Measurements from ENCODE around the gene CNFN. TPM values are rescaled to one million over a fixed set of nuclear protein-coding genes. Genes with fewer than 3 reads are reported as not detected.

The CNFN gene
- total RNA-seq, 4 donors from 2014 or later, result 5.0 TPM; not detected in 3

DNA sequence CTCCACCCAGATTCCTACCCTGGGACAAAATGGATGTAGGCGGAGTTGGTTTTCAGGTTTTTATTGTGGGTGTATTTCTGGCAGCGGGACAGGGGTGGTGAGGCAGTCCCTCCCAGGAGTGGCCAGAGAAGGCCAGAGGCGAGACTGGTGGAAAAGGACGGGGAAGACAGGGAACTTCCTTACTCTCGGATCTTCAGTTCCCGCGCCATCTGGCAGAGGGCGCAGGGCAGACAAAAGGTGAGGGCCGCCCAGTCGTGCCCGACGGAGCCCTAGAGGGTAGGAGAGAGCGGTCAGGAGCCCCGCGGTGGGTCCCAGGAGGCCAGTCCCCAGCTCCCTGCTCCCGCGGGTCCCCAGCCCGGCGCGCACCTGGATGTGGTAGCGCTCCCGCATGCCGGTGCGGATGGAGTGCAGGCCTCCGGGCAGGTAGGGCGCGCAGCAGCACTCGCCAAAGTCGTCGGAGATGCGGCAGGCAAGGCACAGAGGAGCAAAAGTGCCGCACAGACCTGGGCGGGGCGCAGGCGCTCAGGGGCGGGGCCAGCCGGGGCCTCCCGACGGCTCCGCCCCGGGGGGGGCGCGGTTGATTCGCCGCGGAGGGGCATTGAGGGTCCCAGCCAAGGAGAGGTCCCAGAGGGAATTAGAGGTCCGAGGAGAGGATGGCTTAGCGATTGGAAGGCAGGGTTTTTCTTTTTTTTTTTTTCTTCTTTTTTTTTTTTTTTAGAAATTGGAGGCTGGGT lies 3.0 kb downstream of the CNFN start:
- WGBS, 2 donors, result 1 to 2% methylated on average over 41 to 48 of the region's 48 CpGs
- DNase-seq (ENCODE audit: low spot score in 2 of 2), result peak; percentile 18 to 52
- H3K9me3 ChIP-seq, result no peaks in the 10 kb centered on the region

DNA sequence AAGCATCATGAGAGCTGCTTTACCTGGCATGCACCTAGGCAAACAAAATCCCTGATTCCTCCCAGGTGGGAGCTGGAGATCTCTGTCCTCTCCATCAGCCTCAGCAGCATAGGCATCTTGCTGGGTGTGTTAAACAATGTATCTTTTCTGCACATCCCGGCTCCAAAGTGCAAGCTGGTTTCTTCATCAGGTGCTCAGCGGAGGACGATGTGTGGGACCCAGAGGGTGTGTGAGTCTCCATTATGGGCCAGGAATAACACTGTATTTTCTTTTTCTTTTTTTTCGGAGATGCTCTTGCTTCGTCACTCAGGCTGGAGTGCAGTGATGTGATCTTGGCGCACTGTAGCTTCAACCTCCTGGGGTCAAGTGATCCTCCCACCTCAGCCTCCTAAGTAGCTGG lies 9.9 kb downstream of the CNFN start:
- Histone ChIP-seq H3K4me3 (no peak overlapping the region), H3K4me1 (peaks cover 0 to 7% (median 0%) of the 10 kb centered on the region in 4 donors), H3K27ac (no peak overlapping the region), H3K9me3 (no peaks in the 10 kb centered on the region), H3K36me3 (peaks cover 0 to 21% (median 0%) of the 10 kb centered on the region in 3 donors), H3K27me3 (peaks cover 0 to 17% of the 10 kb centered on the region in 2 donors)
- DNase-seq (ENCODE audit: low spot score in 2 of 2), result no peak
- TF ChIP-seq, protein P1, sequence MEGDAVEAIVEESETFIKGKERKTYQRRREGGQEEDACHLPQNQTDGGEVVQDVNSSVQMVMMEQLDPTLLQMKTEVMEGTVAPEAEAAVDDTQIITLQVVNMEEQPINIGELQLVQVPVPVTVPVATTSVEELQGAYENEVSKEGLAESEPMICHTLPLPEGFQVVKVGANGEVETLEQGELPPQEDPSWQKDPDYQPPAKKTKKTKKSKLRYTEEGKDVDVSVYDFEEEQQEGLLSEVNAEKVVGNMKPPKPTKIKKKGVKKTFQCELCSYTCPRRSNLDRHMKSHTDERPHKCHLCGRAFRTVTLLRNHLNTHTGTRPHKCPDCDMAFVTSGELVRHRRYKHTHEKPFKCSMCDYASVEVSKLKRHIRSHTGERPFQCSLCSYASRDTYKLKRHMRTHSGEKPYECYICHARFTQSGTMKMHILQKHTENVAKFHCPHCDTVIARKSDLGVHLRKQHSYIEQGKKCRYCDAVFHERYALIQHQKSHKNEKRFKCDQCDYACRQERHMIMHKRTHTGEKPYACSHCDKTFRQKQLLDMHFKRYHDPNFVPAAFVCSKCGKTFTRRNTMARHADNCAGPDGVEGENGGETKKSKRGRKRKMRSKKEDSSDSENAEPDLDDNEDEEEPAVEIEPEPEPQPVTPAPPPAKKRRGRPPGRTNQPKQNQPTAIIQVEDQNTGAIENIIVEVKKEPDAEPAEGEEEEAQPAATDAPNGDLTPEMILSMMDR (IDR thresholded peaks at IDR 0.05), result no peak
- TF ChIP-seq EP300 (IDR thresholded peaks at IDR 0.05) (no peak), POLR2A (IDR thresholded peaks at IDR 0.05) (no peak)
- WGBS, 2 donors, result 71 to 75% methylated on average over 6 of the region's 6 CpGs

More for the DNA sequence above, 3.0 kb downstream of the CNFN start:
- H3K4me3 ChIP-seq, result peak overlapping the region in 3 of 4 donors; percentile 13 to 50 (median 40)
- no peaks in the 10 kb centered on the region for H3K36me3 ChIP-seq
- H3K27ac ChIP-seq, result peak overlapping the region in 2 of 4 donors; percentile 17 to 35
- H3K27me3 ChIP-seq, result peaks cover 0 to 61% of the 10 kb centered on the region in 2 donors
- peaks cover 0 to 10% (median 5%) of the 10 kb centered on the region in 4 donors for H3K4me1 ChIP-seq
- TF ChIP-seq EP300 (IDR thresholded peaks at IDR 0.05), result no peak
- no peak for TF ChIP-seq POLR2A (IDR thresholded peaks at IDR 0.05)
- TF ChIP-seq, protein P1 (IDR thresholded peaks at IDR 0.05), result peak; percentile 26 to 54 (median 49)

DNA sequence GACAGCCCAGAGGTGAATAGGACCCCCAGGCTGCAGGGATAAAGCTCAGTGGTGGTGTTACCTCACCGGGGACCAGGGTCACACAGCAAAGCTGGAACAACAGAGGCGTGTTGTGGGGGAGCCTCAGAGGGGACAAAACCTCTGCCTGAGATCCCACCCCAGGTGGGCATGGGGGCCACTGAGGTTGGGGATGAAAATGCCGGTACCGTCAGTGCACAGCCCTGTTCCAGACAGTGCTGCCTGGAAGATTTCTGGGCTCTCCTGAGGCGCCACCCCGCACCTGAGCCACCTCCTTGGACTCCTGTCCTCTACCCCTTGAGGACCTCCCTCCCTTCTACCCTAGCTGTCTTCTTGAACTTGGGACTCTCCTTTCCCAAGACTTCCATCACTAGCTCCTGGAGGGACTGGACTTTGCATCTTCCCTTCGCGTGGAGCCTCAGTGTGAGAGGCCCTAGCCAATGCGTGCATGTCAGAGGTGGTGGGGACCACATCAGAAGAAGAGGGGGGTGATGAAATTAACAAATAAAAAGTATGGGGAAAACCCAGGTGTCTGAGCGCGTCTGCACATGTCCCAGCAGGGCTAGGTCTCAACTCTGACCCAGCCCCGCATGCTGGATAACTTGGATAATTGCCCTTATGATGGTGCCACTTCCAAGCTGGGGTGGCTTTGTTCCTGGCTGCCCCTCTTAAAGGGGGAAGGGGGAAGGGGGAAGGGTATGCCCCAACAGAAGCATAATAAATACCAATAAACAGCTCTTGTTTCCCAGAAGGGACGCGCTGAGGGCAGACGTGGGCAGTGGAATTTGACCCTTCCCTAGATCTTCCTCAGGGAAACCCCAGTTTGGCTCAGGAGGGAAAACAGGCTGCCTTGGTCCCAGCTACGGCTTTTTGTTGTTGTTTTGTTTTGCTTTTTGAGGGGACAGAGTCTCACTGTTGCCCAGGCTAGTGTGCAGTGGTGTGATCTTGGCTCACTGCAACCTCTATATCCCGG lies 11.6 kb downstream of the CNFN start:
- Histone ChIP-seq H3K4me1 (peaks cover 0 to 7% (median 0%) of the 10 kb centered on the region in 4 donors), H3K27me3 (peaks cover 0 to 10% of the 10 kb centered on the region in 2 donors), H3K27ac (no peak overlapping the region), H3K4me3 (no peak overlapping the region), H3K36me3 (peaks cover 0 to 37% (median 0%) of the 10 kb centered on the region in 3 donors), H3K9me3 (no peaks in the 10 kb centered on the region)
- 55 to 56% methylated on average over 17 of the region's 17 CpGs for WGBS, 2 donors
- no peak for DNase-seq (ENCODE audit: low spot score in 2 of 2)
- TF ChIP-seq POLR2A (IDR thresholded peaks at IDR 0.05) (no peak), EP300 (IDR thresholded peaks at IDR 0.05) (no peak)
- TF ChIP-seq, protein P1 (IDR thresholded peaks at IDR 0.05), result no peak

DNA sequence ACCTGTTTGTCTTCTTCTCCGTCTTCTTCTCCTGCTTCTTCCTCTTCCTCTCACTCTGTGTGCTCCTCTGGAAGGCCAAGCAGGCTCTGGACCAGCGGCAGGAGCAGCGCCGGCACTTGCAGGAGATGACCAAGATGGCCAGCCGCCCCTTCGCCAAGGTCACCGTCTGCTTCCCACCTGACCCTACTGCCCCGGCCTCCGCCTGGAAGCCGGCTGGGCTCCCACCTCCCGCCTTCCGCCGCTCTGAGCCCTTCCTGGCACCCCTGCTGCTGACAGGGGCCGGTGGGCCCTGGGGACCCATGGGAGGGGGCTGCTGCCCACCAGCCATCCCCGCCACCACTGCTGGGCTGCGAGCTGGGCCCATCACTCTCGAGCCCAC lies 13.9 kb downstream of the CNFN start:
- no peak for DNase-seq (ENCODE audit: low spot score in 2 of 2)

More for the DNA sequence above, 13.9 kb downstream of the CNFN start:
- Histone ChIP-seq H3K27me3 (peaks cover 0 to 1% of the 10 kb centered on the region in 2 donors), H3K4me3 (no peak overlapping the region), H3K9me3 (no peaks in the 10 kb centered on the region), H3K4me1 (peaks cover 0 to 7% (median 0%) of the 10 kb centered on the region in 4 donors), H3K27ac (no peak overlapping the region), H3K36me3 (peaks cover 0 to 59% (median 0%) of the 10 kb centered on the region in 3 donors)
- WGBS, 2 donors, result 95 to 97% methylated on average over 17 of the region's 17 CpGs
- TF ChIP-seq EP300 (IDR thresholded peaks at IDR 0.05) (no peak), POLR2A (IDR thresholded peaks at IDR 0.05) (no peak)
- TF ChIP-seq, protein P1 (IDR thresholded peaks at IDR 0.05), result no peak
